Gastroesophageal sphincter (tissue), 3 donors: Measurements from ENCODE around the gene UGT2B28.
"Not testable (repeated sequence)": the region's sequence is repeated elsewhere in the genome, so short reads cannot be mapped to it uniquely, and the experiment has no call there.

Experiments used
- CTCF ChIP-seq, 4 experiments: fragments of 200-600 bp in 2 of 4; fragments of 450-650 bp in 2 of 4; sonication (generic) in 1 of 4; IDR thresholded peaks; one replicate each; pipeline ENCODE4 v1.5.1; 2017 to 2019; ENCODE audit warnings: antibody characterized with exemption in 4 of 4, mild to moderate bottlenecking in 2 of 4, moderate library complexity in 2 of 4
- EP300 ChIP-seq: sonication (generic); formaldehyde crosslinking; IDR thresholded peaks from one replicate; pipeline ENCODE4 v1.6.1; 2017; ENCODE audit warnings: antibody characterized with exemption, mild to moderate bottlenecking
- POLR2A ChIP-seq, 2 donors: fragments of 450-650 bp; IDR thresholded peaks; one replicate each; pipeline ENCODE4 v1.6.1; 2017; ENCODE audit warnings: antibody characterized with exemption in 2 of 2, mild to moderate bottlenecking in 2 of 2, moderate library complexity in 1 of 2
- POLR2AphosphoS5 ChIP-seq: sonication (generic); formaldehyde crosslinking; IDR thresholded peaks from one replicate; pipeline ENCODE4 v1.6.1; 2017; ENCODE audit warnings: antibody characterized with exemption

GRCh38 chr4:69242562-69243240, 37.6 kb upstream of the UGT2B28 start:
- TF ChIP-seq CTCF (IDR thresholded peaks at IDR 0.05); POLR2A (IDR thresholded peaks at IDR 0.05); POLR2AphosphoS5; EP300: not testable (repeated sequence)
